H1 (cell line): ENCODE measurements around the gene PDE8A. TPM values are rescaled to one million over a fixed set of nuclear protein-coding genes. Genes with fewer than 3 reads are reported as not detected.

ENCODE experiments used
- SP4 ChIP-seq: IDR thresholded peaks from 2 replicates; pipeline ENCODE4 v1.6.1; 2012; ENCODE audit warnings: low read length, inconsistent platforms
- SUZ12 ChIP-seq: fragments of 200-600 bp; sonication (generic); IDR thresholded peaks from 2 replicates; pipeline ENCODE4 v1.6.1; 2012; ENCODE audit warnings: mild to moderate bottlenecking, inconsistent platforms, low read length, moderate library complexity, mixed read lengths
- polyA plus RNA-seq, 7 experiments: library from polyadenylated mRNA; depleted of rRNA in 3 of 7; stranded (reverse) in 5 of 7; unstranded in 2 of 7; fragments of >200 nt in 5 of 7; fragments of 200-250 nt in 2 of 7; gene quantifications; 1 replicate in 5 of 7; 2 replicates in 1 of 7; 4 replicates in 1 of 7; pipeline versions ENCODE4 v1.2.1 to v1.2.3, GENCODE V29; 2011 to 2013; ENCODE audit warnings: missing spikeins in 2 of 7, mixed read lengths in 2 of 7
- total RNA-seq: library from RNA; stranded (reverse); fragmentation: NEBNext Ultra II Directional; extraction: Animal tissue kit (Norgen Biotek cat#: 25700); gene quantifications from 2 replicates; pipeline ENCODE4 v1.2.1, GENCODE V29; 2021

Gene PDE8A
- total and polyA plus RNA-seq, 2 of the 8 experiments (the other 6 are each of a cell fraction or from before 2014, with no cell fraction given), result 6.9 to 7.8 TPM

DNA sequence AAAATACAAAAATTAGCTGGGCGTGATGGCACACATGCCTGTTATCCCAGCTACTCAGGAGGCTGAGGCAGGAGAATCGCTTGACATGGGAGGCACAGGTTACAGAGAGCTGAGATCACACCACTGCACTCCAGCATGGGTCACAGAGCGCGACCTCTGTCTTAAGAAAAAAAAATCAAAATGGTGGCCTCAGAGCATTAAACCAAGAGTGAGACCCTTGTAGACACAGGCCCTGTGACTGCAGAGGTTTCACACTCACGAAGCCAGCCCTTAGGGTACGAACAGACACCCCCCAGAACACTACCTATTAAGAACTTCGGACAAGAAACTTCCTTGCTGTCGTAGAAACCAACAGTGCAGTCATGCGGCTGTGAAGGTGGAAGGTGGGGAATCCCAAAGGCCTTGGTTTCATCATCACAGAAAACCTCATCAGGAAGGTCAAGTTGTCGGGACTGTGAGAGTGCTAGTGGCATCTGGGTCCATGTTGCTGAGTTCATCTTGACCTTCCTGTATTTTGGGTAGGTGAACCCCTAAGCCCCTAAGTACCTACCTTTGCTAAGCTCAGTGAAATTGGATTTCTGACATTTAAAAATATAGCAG is 4.8 kb upstream of the PDE8A start (continued):
- TF ChIP-seq SUZ12, result no peak
- TF ChIP-seq SP4, result no peak
